PC-9 (cell line): ENCODE results near the gene IKZF5. TPM values are rescaled to one million over a fixed set of nuclear protein-coding genes. Genes with fewer than 3 reads are reported as not detected.

Experiments
- BruUV-seq: library from RNA; stranded (reverse); fragments of 400-500 nt; replicated peaks from 2 replicates; lab custom pipeline; 2021; lab: Mats Ljungman, UMichigan
- CTCF ChIA-PET: fragments of 300-600 bp; sonication (Branson Sonifier 250); formaldehyde crosslinking; loops from one replicate; lab custom pipeline; 2022; ENCODE audit warnings: antibody characterized with exemption; lab: Charles Lee
- POLR2A ChIA-PET: fragments of 300-600 bp; sonication (Branson Sonifier 250); formaldehyde crosslinking; loops from one replicate; lab custom pipeline; 2022; ENCODE audit warnings: antibody characterized with exemption; ENCODE audit not compliant: unreplicated experiment; lab: Charles Lee
- DNase-seq, 2 experiments: peaks; one replicate each; pipeline versions ENCODE4 v3.0.0 to v3.0.0-alpha.2; 2015 to 2022; ENCODE audit warnings: mixed read lengths in 1 of 2
- H2AFZ ChIP-seq: fragments of 200-600 bp; sonication (generic); 2 replicates; pipeline ENCODE4 v1.8.1; 2017; ENCODE audit warnings: antibody characterized with exemption
- H3F3A ChIP-seq: fragments of 200-600 bp; sonication (generic); 2 replicates; pipeline ENCODE4 v1.8.1; 2017; ENCODE audit warnings: antibody characterized with exemption, mild to moderate bottlenecking, low read depth; ENCODE audit not compliant: insufficient read depth
- H3K27ac ChIP-seq: fragments of 200-600 bp; sonication (generic); 2 replicates; pipeline ENCODE4 v1.6.1; 2016; ENCODE audit warnings: mixed run types
- H3K27me3 ChIP-seq: fragments of 200-600 bp; sonication (generic); 2 replicates; pipeline ENCODE4 v1.6.1; 2016; ENCODE audit warnings: low read depth, mixed run types; ENCODE audit not compliant: insufficient read depth
- H3K36me3 ChIP-seq: fragments of 200-600 bp; sonication (generic); 2 replicates; pipeline ENCODE4 v1.6.1; 2016; ENCODE audit warnings: low read depth, mixed run types
- H3K4me1 ChIP-seq: fragments of 200-600 bp; sonication (generic); replicated peaks from 2 replicates; pipeline ENCODE4 v1.6.1; 2016; ENCODE audit warnings: mixed run types; ENCODE audit not compliant: insufficient read depth
- H3K4me2 ChIP-seq: fragments of 200-600 bp; sonication (generic); 2 replicates; pipeline ENCODE4 v1.6.1; 2017; ENCODE audit warnings: mixed run types
- H3K4me3 ChIP-seq: fragments of 200-600 bp; sonication (generic); 2 replicates; pipeline ENCODE4 v1.6.1; 2016; ENCODE audit warnings: mixed run types
- H3K79me2 ChIP-seq: fragments of 200-600 bp; sonication (generic); 2 replicates; pipeline ENCODE4 v1.6.1; 2017; ENCODE audit warnings: low read depth, mixed run types
- H3K9me2 ChIP-seq: fragments of 200-600 bp; sonication (generic); 2 replicates; pipeline ENCODE4 v1.8.1; 2017; ENCODE audit warnings: mild to moderate bottlenecking; ENCODE audit not compliant: insufficient read depth
- H3K9me3 ChIP-seq: fragments of 200-600 bp; sonication (generic); 2 replicates; pipeline ENCODE4 v1.8.1; 2016; ENCODE audit warnings: low read depth; ENCODE audit not compliant: insufficient read depth
- H4K20me1 ChIP-seq: fragments of 200-600 bp; sonication (generic); 2 replicates; pipeline ENCODE4 v1.8.1; 2017; ENCODE audit not compliant: insufficient read depth
- CTCF ChIP-seq: fragments of 200-600 bp; sonication (generic); conservative IDR thresholded peaks from 2 replicates; pipeline ENCODE4 v1.6.1; 2017; ENCODE audit warnings: mixed run types, antibody characterized with exemption, mild to moderate bottlenecking, moderate library complexity
- EZH2 ChIP-seq: fragments of 200-600 bp; sonication (generic); IDR thresholded peaks from 2 replicates; pipeline ENCODE4 v1.8.0; 2017; ENCODE audit warnings: antibody characterized with exemption, low read depth
- intact Hi-C: fragments of 100-400 bp; cut with micrococcal nuclease; formaldehyde crosslinking; loops from one replicate; pipeline ENCODE4 v1.10.0; 2022; ENCODE audit not compliant: unreplicated experiment
- total RNA-seq: library from RNA; stranded (reverse); gene quantifications from 2 replicates; pipeline ENCODE4 v1.2.3, GENCODE V29; 2021

The IKZF5 gene
- total RNA-seq, 1 experiment from 2014 or later = 7.1 TPM

GRCh38 chr10:123000155-123000554, 8.4 kb downstream of the IKZF5 start:
- TF ChIP-seq EZH2 (no peak), CTCF (no peak)
- DNase-seq = no peak
- no peaks in the 10 kb centered on the region for H3K9me2 ChIP-seq
- no peak overlapping the region for H3K4me2 ChIP-seq
- H3K4me3 ChIP-seq = no peak overlapping the region
- intact Hi-C loops = loop anchor here (10.0 kb wide), 1 partner anchor 155 kb away; the partner anchor contains the start of gene BUB3
- H3F3A ChIP-seq = no peaks in the 10 kb centered on the region
- no TSS peak for BruUV-seq
- H3K27me3 ChIP-seq = no peaks in the 10 kb centered on the region
- H2AFZ ChIP-seq = no peak overlapping the region
- H3K79me2 ChIP-seq = peaks cover 26% of the 10 kb centered on the region
- POLR2A ChIA-PET = no interaction called here
- no peaks in the 10 kb centered on the region for H3K36me3 ChIP-seq
- no peak overlapping the region for H3K27ac ChIP-seq
- H4K20me1 ChIP-seq = peaks cover 8% of the 10 kb centered on the region; the same call in 1 of the 2 replicates
- H3K9me3 ChIP-seq = no peaks in the 10 kb centered on the region
- no peaks in the 10 kb centered on the region for H3K4me1 ChIP-seq
- CTCF ChIA-PET = no interaction called here

GRCh38 chr10:122999347-122999746, 9.2 kb downstream of the IKZF5 start:
- Histone ChIP-seq H3F3A (no peaks in the 10 kb centered on the region), H3K27me3 (no peaks in the 10 kb centered on the region), H3K4me2 (no peak overlapping the region), H4K20me1 (peaks cover 8% of the 10 kb centered on the region; the same call in 1 of the 2 replicates), H3K9me3 (no peaks in the 10 kb centered on the region), H3K79me2 (peaks cover 20% of the 10 kb centered on the region; the same call in 1 of the 2 replicates), H2AFZ (no peak overlapping the region), H3K36me3 (no peaks in the 10 kb centered on the region), H3K4me1 (no peaks in the 10 kb centered on the region), H3K9me2 (no peaks in the 10 kb centered on the region), H3K4me3 (no peak overlapping the region), H3K27ac (no peak overlapping the region)
- TF ChIP-seq EZH2 (no peak), CTCF (no peak)
- no peak for DNase-seq
- POLR2A ChIA-PET = no interaction called here
- no TSS peak for BruUV-seq
- intact Hi-C loops = no loop called here
- CTCF ChIA-PET = no interaction called here

- H3F3A ChIP-seq = no peaks in the 10 kb centered on the region
- H3K27me3 ChIP-seq = no peaks in the 10 kb centered on the region
- H3K4me3 ChIP-seq = no peak overlapping the region
- H3K9me2 ChIP-seq = no peaks in the 10 kb centered on the region
- ChIA-PET POLR2A (no interaction called here), CTCF (no interaction called here)
- H3K79me2 ChIP-seq = peaks cover 16% of the 10 kb centered on the region; the same call in 1 of the 2 replicates
- H2AFZ ChIP-seq = no peak overlapping the region
- TF ChIP-seq CTCF (no peak), EZH2 (no peak)
- no peak for DNase-seq
- no peak overlapping the region for H3K27ac ChIP-seq
- H3K4me2 ChIP-seq = no peak overlapping the region
- peaks cover 8% of the 10 kb centered on the region; the same call in 1 of the 2 replicates for H4K20me1 ChIP-seq
- BruUV-seq = no TSS peak
- H3K4me1 ChIP-seq = no peaks in the 10 kb centered on the region
- intact Hi-C loops = no loop called here
- H3K36me3 ChIP-seq = no peaks in the 10 kb centered on the region
- no peaks in the 10 kb centered on the region for H3K9me3 ChIP-seq
Measured at GRCh38 chr10:122998934-122999333, 9.7 kb downstream of the IKZF5 start.
